Measurements from ENCODE around the gene LY6G6C. TPM values are rescaled to one million over a fixed set of nuclear protein-coding genes. Genes with fewer than 3 reads are reported as not detected.

The LY6G6C gene
- polyA plus RNA-seq, 4 donors: 0.45 to 0.74 (median 0.63) TPM; not detected in 1

GRCh38 chr6:31727717-31728671 lies 6.4 kb upstream of the LY6G6C start:
- no peak for DNase-seq (ENCODE audit: low read depth in 4 of 4, low spot score in 3 of 4)

GRCh38 chr6:31727034-31727716 lies 5.6 kb upstream of the LY6G6C start:
- no peak for DNase-seq (ENCODE audit: low read depth in 4 of 4, low spot score in 3 of 4)

- no peak for DNase-seq (ENCODE audit: low read depth in 4 of 4, low spot score in 3 of 4)
Measured at GRCh38 chr6:31725502-31726350, 4.2 kb upstream of the LY6G6C start.

GRCh38 chr6:31723980-31724691 lies 2.6 kb upstream of the LY6G6C start:
- DNase-seq (ENCODE audit: low read depth in 4 of 4, low spot score in 3 of 4): no peak

GRCh38 chr6:31723245-31723979 lies 1.9 kb upstream of the LY6G6C start, which contains the start of gene MPIG6B:
TSS of gene MPIG6B (plus strand) at chr6:31723373. CDS start at chr6:31723384, 11 bp downstream.
- no peak for DNase-seq (ENCODE audit: low read depth in 4 of 4, low spot score in 3 of 4)

GRCh38 chr6:31722173-31722572 lies 627 bp upstream of the LY6G6C start:
- DNase-seq (ENCODE audit: low read depth in 4 of 4, low spot score in 3 of 4): no peak

- DNase-seq (ENCODE audit: low read depth in 4 of 4, low spot score in 3 of 4): no peak
Measured at GRCh38 chr6:31720196-31720770, 1.3 kb downstream of the LY6G6C start.

- DNase-seq (ENCODE audit: low read depth in 4 of 4, low spot score in 3 of 4): no peak
Measured at GRCh38 chr6:31719001-31719400, 2.5 kb downstream of the LY6G6C start.

- DNase-seq (ENCODE audit: low read depth in 4 of 4, low spot score in 3 of 4): no peak
Measured at GRCh38 chr6:31718265-31718664, 3.3 kb downstream of the LY6G6C start.

GRCh38 chr6:31717499-31718222 lies 3.9 kb downstream of the LY6G6C start:
- DNase-seq (ENCODE audit: low read depth in 4 of 4, low spot score in 3 of 4): no peak

GRCh38 chr6:31715022-31715958 lies 6.3 kb downstream of the LY6G6C start, which contains the start of gene LY6G6D:
TSS of gene LY6G6D (plus strand) at chr6:31715348. CDS start at chr6:31715356, 8 bp downstream.
- no peak for DNase-seq (ENCODE audit: low read depth in 4 of 4, low spot score in 3 of 4)

GRCh38 chr6:31713991-31714684 lies 7.4 kb downstream of the LY6G6C start:
- DNase-seq (ENCODE audit: low read depth in 4 of 4, low spot score in 3 of 4): no peak

GRCh38 chr6:31713465-31713864 lies 8.1 kb downstream of the LY6G6C start:
- no peak for DNase-seq (ENCODE audit: low read depth in 4 of 4, low spot score in 3 of 4)

GRCh38 chr6:31712296-31712695 lies 9.2 kb downstream of the LY6G6C start:
- no peak for DNase-seq (ENCODE audit: low read depth in 4 of 4, low spot score in 3 of 4)

GRCh38 chr6:31711233-31711632 lies 10.3 kb downstream of the LY6G6C start:
- no peak for DNase-seq (ENCODE audit: low read depth in 4 of 4, low spot score in 3 of 4)

GRCh38 chr6:31710523-31711219 lies 10.9 kb downstream of the LY6G6C start:
- no peak for DNase-seq (ENCODE audit: low read depth in 4 of 4, low spot score in 3 of 4)

Data from left renal pelvis (tissue), 4 donors.